ENCODE measurements around the gene ASMTL. TPM values are rescaled to one million over a fixed set of nuclear protein-coding genes. Genes with fewer than 3 reads are reported as not detected.

The ASMTL gene
- total and polyA plus RNA-seq, 2 experiments from 2014 or later: 53.7 to 61.2 TPM

DNA sequence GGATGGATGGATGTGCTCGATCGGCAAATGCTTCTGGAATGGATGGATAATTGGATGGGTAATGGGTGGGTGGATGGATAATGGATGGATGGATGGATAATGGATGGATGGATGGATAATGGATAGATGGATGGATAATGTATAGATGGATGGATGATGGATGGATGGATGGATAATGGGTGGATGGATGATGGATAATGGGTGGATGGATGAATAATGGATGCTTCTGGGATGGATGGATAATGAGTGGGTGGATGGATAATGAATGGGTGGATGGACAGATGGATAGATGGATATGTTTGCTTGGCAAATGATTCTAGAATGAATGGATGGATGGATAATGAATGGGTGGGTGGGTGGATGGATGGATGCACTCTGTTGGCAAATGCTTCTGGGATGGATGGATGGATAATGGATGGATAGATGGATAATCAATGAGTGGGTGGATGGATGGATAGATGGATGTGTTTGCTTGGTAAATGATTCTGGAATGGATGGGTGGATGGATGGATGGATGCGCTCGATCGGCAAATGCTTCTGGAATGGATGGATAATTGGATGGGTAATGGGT, 57.0 kb downstream of the ASMTL start:
- H2AFZ ChIP-seq: no peak overlapping the region
- Mint-ChIP-seq H3K27ac (no peak overlapping the region), H3K4me3 (peak overlapping the region; percentile 6; the same call in 1 of the 3 replicates), H3K36me3 (ENCODE audit: low read depth) (peaks cover 60% of the 10 kb centered on the region), H3K9me3 (peaks cover 11% of the 10 kb centered on the region; the same call in 2 of the 3 replicates), H3K27me3 (ENCODE audit: insufficient read depth, low read depth, poor library complexity) (peaks cover 25% of the 10 kb centered on the region), H3K4me1 (peaks cover 23% of the 10 kb centered on the region)
- TF ChIP-seq JUNB (IDR thresholded peaks at IDR 0.05; ENCODE audit: unreplicated experiment): no peak
- ATAC-seq (no peak), DNase-seq (ENCODE audit: low spot score) (no peak)
- no peaks in the 10 kb centered on the region for H3K9me2 ChIP-seq (ENCODE audit: insufficient read depth)
- peaks cover 5% of the 10 kb centered on the region; the same call in 1 of the 2 replicates for H3K36me3 ChIP-seq (ENCODE audit: insufficient read depth)
- H3K27ac ChIP-seq (ENCODE audit: low read depth): no peak overlapping the region
- H3K4me1 ChIP-seq (ENCODE audit: insufficient read depth): peaks cover 11% of the 10 kb centered on the region; the same call in 1 of the 2 replicates
- no peak overlapping the region for H3K4me3 ChIP-seq
- peaks cover 19% of the 10 kb centered on the region for H3F3A ChIP-seq (replicated peaks; ENCODE audit: low read depth)
- peaks cover 22% of the 10 kb centered on the region for H4K20me1 ChIP-seq (replicated peaks; ENCODE audit: insufficient read depth)
- H3K27me3 ChIP-seq (ENCODE audit: insufficient read depth): no peaks in the 10 kb centered on the region
- peaks cover 38% of the 10 kb centered on the region for H3K79me2 ChIP-seq (replicated peaks; ENCODE audit: insufficient read depth)
- H3K4me2 ChIP-seq: no peak overlapping the region

GRCh38 chrX:1394731-1395501, 57.8 kb downstream of the ASMTL start:
- H2AFZ ChIP-seq: no peak overlapping the region
- H3K4me3 Mint-ChIP-seq: peak overlapping the region; percentile 93
- peaks cover 11% of the 10 kb centered on the region for H3K36me3 ChIP-seq (ENCODE audit: insufficient read depth)
- H3K4me3 ChIP-seq: no peak overlapping the region
- DNase-seq (ENCODE audit: low spot score) (no peak), ATAC-seq (no peak)
- peaks cover 11% of the 10 kb centered on the region; the same call in 2 of the 3 replicates for H3K9me3 Mint-ChIP-seq
- H3K27ac ChIP-seq (ENCODE audit: low read depth): no peak overlapping the region
- H3K4me2 ChIP-seq: peak overlapping the region; percentile 55
- H3K9me2 ChIP-seq (ENCODE audit: insufficient read depth): no peaks in the 10 kb centered on the region
- peak overlapping the region; percentile 50; the same call in 1 of the 2 replicates for H3K27ac Mint-ChIP-seq
- peaks cover 15% of the 10 kb centered on the region for H3K4me1 ChIP-seq (ENCODE audit: insufficient read depth)
- no peak for TF ChIP-seq ZNF331 (CRISPR knock-in tag; IDR thresholded peaks at IDR 0.05; ENCODE audit: low read depth)
- no peak for TF ChIP-seq NANOG (IDR thresholded peaks at IDR 0.05; ENCODE audit: borderline replicate concordance)
- TF ChIP-seq EZH2 (IDR thresholded peaks at IDR 0.05; ENCODE audit: low read depth, unreplicated experiment): no peak
- TF ChIP-seq STAT1 (IDR thresholded peaks at IDR 0.05; ENCODE audit: unreplicated experiment): no peak
- TF ChIP-seq ETS1 (IDR thresholded peaks at IDR 0.05): no peak
- no peak for TF ChIP-seq JUNB (IDR thresholded peaks at IDR 0.05; ENCODE audit: unreplicated experiment)
- TF ChIP-seq CREB1 (CRISPR knock-in tag; IDR thresholded peaks at IDR 0.05; ENCODE audit: low read depth): no peak
- H3K79me2 ChIP-seq (replicated peaks; ENCODE audit: insufficient read depth): peaks cover 47% of the 10 kb centered on the region
- peaks cover 23% of the 10 kb centered on the region for H4K20me1 ChIP-seq (replicated peaks; ENCODE audit: insufficient read depth)
- H3K4me1 Mint-ChIP-seq: peaks cover 26% of the 10 kb centered on the region
- H3K36me3 Mint-ChIP-seq (ENCODE audit: low read depth): peaks cover 63% of the 10 kb centered on the region
- H3K27me3 ChIP-seq (ENCODE audit: insufficient read depth): no peaks in the 10 kb centered on the region
- H3F3A ChIP-seq (replicated peaks; ENCODE audit: low read depth): peaks cover 25% of the 10 kb centered on the region
- H3K27me3 Mint-ChIP-seq (ENCODE audit: insufficient read depth, low read depth, poor library complexity): peaks cover 33% of the 10 kb centered on the region

Measured in GM23338 (cell line).